H54 (cell line): ENCODE measurements around the gene ARL16.

Experiments
- DNase-seq: peaks from one replicate; pipeline ENCODE4 v3.0.0; 2011; ENCODE audit warnings: low spot score, mixed read lengths; ENCODE audit not compliant: insufficient read length
- FAIRE-seq: peaks from 3 replicates; lab custom pipeline; 2011; peaks lifted over from hg19 to GRCh38; lab: Jason Lieb, UNC
- POLR2A ChIP-seq: IDR thresholded peaks from 2 replicates; pipeline ENCODE4 v1.6.1; 2011; ENCODE audit warnings: low read depth, mild to moderate bottlenecking, low read length

ARL16 gene

DNA sequence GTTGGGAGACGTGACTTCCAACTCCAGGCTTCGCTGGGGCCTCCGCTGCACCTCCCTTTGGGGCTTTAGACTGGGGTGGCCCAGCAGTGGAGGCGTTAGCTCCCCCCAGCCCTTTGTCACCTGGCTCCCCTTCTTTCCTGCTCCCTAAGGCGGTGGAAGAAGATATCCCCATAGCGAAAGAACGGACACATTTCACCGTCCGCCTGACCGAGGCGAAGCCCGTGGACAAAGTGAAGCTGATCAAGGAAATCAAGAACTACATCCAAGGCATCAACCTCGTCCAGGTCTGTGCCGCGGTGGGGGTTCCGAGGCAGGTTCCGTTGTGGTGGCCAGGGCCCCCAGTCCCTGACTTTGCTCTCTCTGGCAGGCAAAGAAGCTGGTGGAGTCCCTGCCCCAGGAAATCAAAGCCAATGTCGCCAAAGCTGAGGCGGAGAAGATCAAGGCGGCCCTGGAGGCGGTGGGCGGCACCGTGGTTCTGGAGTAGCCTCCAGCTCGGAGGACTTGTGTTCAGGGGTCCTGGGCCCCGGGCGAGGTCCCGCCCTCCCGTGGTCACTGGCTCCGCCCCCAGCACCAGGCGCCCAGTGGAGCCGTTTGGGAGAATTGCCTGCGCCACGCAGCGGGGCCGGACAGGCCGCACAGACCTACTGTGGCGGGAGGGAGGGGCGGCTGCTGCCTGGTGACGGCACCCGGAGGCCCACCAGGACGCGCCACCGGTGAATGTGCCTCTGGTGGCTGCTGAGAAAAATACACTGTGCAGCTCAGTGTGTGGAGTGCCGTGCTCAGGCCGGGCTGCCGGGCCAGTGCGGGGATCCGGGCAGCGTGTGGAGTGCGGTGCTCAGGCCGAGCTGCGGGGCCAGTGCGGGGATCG is 23.4 kb upstream of the ARL16 start:
- no peak for DNase-seq
- TF ChIP-seq POLR2A: 0 out of 2 replicates have a peak, but pooled peaks have one; percentile 23
- FAIRE-seq: no peak

DNA sequence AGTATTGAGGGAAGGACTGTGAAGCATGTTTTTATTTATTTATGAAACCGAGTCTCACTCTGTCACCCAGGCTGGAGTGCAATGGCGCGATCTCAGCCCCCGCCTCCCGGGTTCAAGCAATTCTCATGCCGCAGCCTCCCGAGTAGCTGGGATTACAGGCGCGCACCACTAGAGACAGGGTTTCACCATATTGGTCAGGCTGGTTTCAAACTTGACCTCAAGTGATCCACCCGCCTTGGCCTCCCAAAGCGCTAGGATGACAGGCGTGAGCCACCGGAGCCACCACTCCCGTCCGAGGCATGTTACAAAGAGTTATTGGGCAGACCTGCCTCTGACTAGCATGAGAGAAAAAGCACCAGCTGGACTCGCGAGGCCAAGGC is 22.6 kb upstream of the ARL16 start:
- FAIRE-seq (no peak), DNase-seq (no peak)
- no peak for TF ChIP-seq POLR2A

DNA sequence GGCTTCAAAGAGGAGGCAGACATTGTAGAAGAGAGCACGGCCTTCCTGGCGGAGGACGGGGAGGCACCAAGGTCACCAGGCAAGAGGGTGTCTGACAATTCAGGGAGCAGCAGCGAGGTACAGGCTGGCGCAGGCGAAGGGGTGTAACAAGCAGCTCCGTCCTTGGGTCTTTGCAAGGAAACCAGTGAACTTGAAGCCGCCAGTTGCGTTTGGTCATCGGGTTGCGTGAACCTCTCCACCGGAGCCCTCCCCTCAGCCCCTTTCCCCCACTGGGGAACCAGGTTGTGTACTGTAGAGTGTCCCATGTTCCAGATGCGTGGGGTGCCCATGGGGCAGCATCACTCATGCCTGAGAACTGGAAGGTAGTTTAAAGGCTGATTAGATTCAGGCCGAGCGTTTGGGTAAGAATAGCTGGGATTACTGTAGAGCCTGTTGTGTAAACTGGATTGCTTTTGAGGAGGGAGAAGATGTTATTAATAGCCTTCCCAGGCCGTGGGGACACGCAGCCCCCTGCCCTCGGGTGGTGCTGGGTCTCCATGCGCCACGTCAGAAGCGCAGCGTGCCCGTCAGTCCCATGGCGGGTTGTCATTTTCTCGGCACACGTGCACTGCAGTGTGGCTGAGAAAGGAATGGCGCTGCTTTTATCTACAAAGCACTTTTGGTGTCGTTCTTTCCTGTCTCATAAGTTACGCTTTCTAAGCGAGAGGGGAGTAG is 22.1 kb upstream of the ARL16 start:
- no peak for DNase-seq
- no peak for TF ChIP-seq POLR2A
- no peak for FAIRE-seq

DNA sequence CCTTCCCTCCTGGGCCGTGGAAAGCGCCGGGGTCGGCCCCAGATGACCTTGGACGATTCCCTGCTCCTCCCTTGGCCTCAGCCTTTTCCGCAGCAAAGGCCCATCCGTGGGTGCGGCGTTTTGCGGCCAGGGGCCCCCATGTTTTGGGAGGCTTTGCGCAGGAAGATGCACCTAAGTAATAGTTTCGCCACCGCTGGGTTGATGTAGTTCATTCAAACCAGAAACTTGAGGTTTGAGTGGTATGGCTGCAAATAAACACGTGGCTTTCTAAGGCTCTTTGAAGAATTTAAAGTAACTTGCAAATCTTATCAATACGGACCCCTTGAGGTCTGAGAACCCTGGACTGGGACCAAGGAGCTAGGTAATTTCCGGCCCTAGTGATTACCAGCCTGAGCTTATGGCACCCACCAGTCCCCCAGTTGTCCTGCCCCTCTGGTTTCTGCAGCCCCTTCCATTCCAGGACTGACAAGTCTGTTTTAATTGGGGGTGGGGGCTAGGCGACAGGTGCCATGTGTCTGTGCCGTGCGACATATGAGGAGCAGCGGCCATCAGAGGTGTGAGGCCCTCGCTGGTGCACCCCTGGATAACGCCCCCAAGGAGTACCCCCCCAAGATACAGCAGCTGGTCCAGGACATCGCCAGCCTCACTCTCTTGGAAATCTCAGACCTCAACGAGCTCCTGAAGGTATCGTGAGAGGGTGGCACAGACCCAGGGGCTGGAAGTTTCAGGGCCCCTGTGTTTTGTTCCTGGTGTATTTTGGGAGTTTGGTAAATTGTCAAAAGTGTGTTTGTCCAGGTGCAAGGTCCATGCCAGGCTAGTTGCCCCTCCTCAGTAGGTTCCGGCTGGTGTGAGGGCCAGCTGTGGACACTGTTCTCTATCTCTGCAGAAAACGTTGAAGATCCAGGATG is 20.4 kb upstream of the ARL16 start:
- no peak for TF ChIP-seq POLR2A
- FAIRE-seq (no peak), DNase-seq (no peak)

DNA sequence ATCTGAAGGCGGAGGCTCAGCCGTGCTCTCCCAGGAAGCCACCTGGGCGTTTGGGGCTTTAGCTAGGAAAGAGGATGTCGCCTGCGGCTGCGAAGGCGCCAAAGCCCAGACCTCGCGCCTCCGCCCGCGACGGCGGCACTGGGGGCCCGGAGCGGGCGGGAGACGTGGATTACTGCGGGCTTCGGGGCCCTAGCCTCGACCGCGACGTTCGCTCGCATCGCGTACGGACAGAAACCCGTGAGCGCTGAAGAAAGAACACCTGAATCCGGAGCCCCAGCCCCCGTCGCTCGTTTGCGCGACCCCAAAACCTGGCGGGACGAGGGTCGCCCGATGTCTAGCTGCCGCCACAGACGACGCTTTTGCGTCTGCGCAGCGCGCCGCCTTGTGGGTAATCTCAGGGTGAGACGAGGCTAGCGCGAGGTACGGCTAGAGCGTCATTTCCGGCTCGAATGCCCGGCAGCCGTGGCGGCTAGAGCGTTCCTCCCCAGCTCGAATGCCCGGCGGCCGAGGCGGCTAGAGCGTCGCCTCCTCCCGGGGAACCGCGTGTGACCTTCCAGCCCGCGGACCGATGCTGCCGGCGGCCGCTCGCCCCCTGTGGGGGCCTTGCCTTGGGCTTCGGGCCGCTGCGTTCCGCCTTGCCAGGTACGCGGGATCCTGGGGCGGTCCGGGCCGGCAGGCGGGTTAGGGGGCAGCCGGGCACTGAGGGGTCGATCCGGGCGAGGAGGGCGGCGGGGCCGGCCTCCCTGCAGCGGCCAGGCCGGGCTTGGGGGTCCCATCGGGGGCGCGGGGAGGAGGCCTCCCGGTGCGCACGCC is 19.5 kb upstream of the ARL16 start, which contains the start of gene MRPL12:
Gene MRPL12 (plus strand): TSS at position 434 of the 813 bp plus-strand sequence. CDS start 135 bp downstream, at position 569.
- DNase-seq (peak; percentile 96), FAIRE-seq (no peak)
- peak; percentile 91 for TF ChIP-seq POLR2A

DNA sequence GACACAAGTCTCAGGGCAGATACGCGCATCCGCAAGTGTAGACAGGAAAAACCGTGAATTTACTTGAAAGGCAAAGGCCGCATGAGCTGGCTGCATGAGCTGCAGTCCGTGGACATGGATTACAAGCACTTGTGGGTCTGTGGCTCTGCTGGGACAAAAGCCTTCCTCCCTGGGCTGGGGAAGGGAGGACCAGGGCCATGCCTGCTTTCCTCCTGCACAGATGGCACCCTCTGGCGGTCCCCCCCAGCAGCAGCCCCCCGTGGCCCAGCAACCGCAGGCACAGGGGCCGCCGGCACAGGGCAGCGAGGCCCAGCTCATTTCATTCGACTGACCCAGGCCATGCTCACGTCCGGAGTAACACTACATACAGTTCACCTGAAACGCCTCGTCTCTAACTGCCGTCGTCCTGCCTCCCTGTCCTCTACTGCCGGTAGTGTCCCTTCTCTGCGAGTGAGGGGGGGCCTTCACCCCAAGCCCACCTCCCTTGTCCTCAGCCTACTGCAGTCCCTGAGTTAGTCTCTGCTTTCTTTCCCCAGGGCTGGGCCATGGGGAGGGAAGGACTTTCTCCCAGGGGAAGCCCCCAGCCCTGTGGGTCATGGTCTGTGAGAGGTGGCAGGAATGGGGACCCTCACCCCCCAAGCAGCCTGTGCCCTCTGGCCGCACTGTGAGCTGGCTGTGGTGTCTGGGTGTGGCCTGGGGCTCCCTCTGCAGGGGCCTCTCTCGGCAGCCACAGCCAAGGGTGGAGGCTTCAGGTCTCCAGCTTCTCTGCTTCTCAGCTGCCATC is 17.9 kb upstream of the ARL16 start:
- no peak for TF ChIP-seq POLR2A
- no peak for DNase-seq
- no peak for FAIRE-seq

DNA sequence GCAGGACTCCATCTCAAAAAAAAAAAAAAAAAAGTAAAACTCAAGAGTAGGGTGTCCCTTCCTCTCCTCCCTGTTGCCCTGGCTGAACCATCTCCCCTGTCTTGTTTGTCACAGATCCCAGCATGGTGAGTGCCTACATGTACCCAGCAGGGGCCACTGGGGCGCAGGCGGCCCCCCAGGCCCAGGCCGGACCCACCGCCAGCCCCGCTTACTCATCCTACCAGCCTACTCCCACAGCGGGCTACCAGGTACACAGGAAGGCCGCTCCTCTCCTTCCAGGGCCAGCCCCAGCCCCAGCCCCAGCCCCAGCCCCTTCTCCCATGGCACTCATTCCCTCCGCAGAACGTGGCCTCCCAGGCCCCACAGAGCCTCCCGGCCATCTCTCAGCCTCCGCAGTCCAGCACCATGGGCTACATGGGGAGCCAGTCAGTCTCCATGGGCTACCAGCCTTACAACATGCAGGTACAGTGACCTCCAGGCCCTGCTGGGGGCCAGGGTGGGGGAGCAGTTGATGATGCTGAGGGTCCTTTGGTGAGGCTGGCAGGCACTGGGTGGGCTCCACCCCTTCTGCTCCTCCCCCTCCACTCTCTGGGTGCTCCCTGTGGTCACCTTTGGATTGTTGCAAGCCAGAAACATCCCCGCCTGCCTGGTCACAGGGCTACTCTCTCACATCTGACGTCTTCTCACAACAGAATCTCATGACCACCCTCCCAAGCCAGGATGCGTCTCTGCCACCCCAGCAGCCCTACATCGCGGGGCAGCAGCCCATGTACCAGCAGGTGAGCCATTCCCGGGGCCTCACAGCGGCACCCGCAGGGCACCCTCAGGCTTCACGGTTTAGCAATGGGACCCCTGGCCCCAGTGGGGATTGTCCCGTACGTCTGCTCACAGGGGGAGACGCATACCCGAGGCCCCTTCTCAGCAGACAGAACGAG is 17.0 kb upstream of the ARL16 start:
- DNase-seq (no peak), FAIRE-seq (no peak)
- no peak for TF ChIP-seq POLR2A

DNA sequence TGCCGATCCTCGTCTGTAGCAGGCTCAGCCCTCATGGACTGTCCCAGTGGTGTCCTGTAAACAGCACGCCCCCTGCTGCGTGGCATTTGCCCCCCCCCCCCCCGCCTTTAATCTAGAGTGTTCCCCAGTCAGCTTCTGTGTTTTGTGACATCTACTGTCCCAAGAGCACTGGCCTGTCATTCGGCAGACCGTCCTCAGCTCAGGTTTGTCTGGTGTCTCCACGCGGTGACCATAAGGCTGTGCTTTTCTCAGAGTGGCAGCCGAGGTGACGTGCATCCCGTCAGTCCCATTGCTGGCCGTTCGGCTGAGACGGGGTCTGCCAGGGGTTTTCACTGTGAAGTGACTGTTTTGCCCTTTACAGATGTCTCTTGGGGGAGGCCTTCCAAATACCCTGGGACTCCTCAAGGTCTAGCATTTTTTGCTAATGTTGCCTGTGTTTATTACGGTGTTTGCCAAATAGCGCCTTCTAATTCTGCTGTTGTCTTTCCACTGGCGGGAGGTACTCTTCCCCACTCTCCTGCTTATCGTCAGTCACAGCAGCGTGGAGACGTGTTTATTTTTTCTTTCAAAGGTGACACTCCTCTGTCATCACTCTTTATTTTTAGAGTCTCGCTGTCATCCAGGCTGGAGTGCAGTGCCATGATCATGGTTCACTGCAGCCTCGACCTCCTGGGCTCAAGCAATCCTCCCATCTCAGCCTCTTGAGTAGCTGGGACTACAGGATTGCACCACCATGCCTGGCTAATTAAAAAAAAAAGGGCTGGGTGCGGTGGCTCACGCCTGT is 13.9 kb upstream of the ARL16 start:
- TF ChIP-seq POLR2A: no peak
- DNase-seq (no peak), FAIRE-seq (no peak)

DNA sequence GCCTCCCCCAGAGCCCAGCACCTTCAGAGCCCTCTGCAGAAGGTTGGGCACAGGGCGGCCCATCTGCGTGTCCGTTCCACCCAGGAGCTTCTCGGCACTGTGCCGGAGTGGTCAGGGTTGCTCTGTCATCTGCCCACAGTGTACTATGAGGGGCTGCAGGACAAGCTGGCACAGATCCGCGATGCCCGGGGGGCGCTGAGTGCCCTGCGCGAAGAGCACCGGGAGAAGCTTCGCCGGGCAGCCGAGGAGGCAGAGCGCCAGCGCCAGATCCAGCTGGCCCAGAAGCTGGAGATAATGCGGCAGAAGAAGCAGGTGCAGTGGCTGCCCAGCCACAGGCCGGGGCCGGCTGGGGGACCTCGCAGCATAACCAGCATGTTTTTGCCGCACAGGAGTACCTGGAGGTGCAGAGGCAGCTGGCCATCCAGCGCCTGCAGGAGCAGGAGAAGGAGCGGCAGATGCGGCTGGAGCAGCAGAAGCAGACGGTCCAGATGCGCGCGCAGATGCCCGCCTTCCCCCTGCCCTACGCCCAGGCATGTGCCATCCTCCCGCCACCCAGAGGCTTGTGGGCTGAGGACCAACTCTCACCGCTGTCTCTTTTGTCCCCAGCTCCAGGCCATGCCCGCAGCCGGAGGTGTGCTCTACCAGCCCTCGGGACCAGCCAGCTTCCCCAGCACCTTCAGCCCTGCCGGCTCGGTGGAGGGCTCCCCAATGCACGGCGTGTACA is 12.8 kb upstream of the ARL16 start:
- TF ChIP-seq POLR2A: no peak
- no peak for DNase-seq
- FAIRE-seq: no peak

DNA sequence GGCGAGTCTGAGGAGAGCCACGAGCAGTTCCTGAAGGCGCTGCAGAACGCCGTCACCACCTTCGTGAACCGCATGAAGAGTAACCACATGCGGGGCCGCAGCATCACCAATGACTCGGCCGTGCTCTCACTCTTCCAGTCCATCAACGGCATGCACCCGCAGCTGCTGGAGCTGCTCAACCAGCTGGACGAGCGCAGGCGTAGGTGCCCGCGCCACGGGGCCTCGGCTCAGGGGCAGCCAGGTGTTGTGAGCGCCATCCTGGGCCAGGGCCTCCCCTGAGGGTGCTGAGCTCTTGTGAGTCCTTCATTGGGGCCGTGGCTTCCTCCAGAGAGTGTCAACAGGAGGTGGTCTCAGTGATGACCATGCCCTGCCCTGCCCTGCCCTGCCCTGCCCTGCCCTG is 12.2 kb upstream of the ARL16 start:
- DNase-seq (no peak), FAIRE-seq (no peak)
- no peak for TF ChIP-seq POLR2A
